OCI-LY1 (cell line): ENCODE measurements around the gene RPTN.

ENCODE experiments used
- H2AFZ ChIP-seq: fragments of 200-600 bp; sonication (generic), shearing (Covaris generic); 2 replicates; pipeline ENCODE4 v1.6.0; 2014; ENCODE audit warnings: antibody characterized with exemption, mild to moderate bottlenecking, low read length
- H3F3A ChIP-seq: fragments of 200-600 bp; sonication (generic), shearing (Covaris generic); 2 replicates; pipeline ENCODE4 v1.6.0; 2014; ENCODE audit warnings: mild to moderate bottlenecking, antibody characterized with exemption, low read length, moderate library complexity; ENCODE audit not compliant: insufficient read depth
- H3K27ac ChIP-seq: fragments of 200-600 bp; sonication (generic); 2 replicates; pipeline ENCODE4 v1.5.1; 2014; ENCODE audit warnings: low read length, mixed run types, mild to moderate bottlenecking, low read depth; ENCODE audit not compliant: poor library complexity, severe bottlenecking
- H3K27me3 ChIP-seq: fragments of 200-600 bp; sonication (generic); 2 replicates; pipeline ENCODE4 v1.6.0; 2014; ENCODE audit warnings: antibody characterized with exemption, mild to moderate bottlenecking, low read length, moderate library complexity; ENCODE audit not compliant: insufficient read depth
- H3K36me3 ChIP-seq: fragments of 200-600 bp; sonication (generic); 2 replicates; pipeline ENCODE4 v1.6.1; 2014; ENCODE audit warnings: mild to moderate bottlenecking, antibody characterized with exemption, low read length, moderate library complexity, mixed read lengths; ENCODE audit not compliant: insufficient read depth
- H3K4me1 ChIP-seq: fragments of 200-600 bp; sonication (generic); 2 replicates; pipeline ENCODE4 v1.5.1; 2014; ENCODE audit warnings: mild to moderate bottlenecking, low read length, moderate library complexity; ENCODE audit not compliant: insufficient read depth, severe bottlenecking
- H3K4me2 ChIP-seq: fragments of 200-600 bp; sonication (generic), shearing (Covaris generic); 2 replicates; pipeline ENCODE4 v1.6.1; 2014; ENCODE audit warnings: low read length
- H3K4me3 ChIP-seq: fragments of 200-600 bp; sonication (generic); 2 replicates; pipeline ENCODE4 v1.5.1; 2014; ENCODE audit warnings: low read length, low read depth, mild to moderate bottlenecking, mixed read lengths; ENCODE audit not compliant: poor library complexity, severe bottlenecking
- H3K79me2 ChIP-seq: fragments of 200-600 bp; shearing (Covaris generic); 2 replicates; pipeline ENCODE4 v1.6.1; 2016; ENCODE audit warnings: mixed run types, low read length, mixed read lengths; ENCODE audit not compliant: insufficient read depth
- H3K9ac ChIP-seq: fragments of 200-600 bp; sonication (generic), shearing (Covaris generic); 2 replicates; pipeline ENCODE4 v1.6.1; 2014; ENCODE audit warnings: mild to moderate bottlenecking, low read length, mixed read lengths
- H3K9me2 ChIP-seq: fragments of 200-600 bp; sonication (generic), shearing (Covaris generic); 2 replicates; pipeline ENCODE4 v1.6.1; 2014; ENCODE audit warnings: low read depth, mild to moderate bottlenecking, low read length, mixed read lengths
- H3K9me3 ChIP-seq: fragments of 200-600 bp; shearing (Covaris generic); 2 replicates; pipeline ENCODE4 v1.6.1; 2014; ENCODE audit warnings: low read length, mixed read lengths
- H4K20me1 ChIP-seq: fragments of 200-600 bp; sonication (generic), shearing (Covaris generic); 2 replicates; pipeline ENCODE4 v1.6.0; 2016; ENCODE audit warnings: mild to moderate bottlenecking, low read length; ENCODE audit not compliant: insufficient read depth
- EZH2 ChIP-seq: fragments of 200-600 bp; sonication (generic), shearing (Covaris generic); IDR thresholded peaks from 2 replicates; pipeline ENCODE4 v1.8.0; 2017; ENCODE audit warnings: borderline replicate concordance, mixed run types, mild to moderate bottlenecking, antibody characterized with exemption, low read length, moderate library complexity, mixed read lengths
- TF ChIP-seq, protein P1 (sequence below): fragments of 200-600 bp; sonication (generic), shearing (Covaris generic); IDR thresholded peaks from 2 replicates; pipeline ENCODE4 v1.5.1; 2017; ENCODE audit warnings: mild to moderate bottlenecking, antibody characterized with exemption, low read length, moderate library complexity, mixed read lengths

Gene RPTN

DNA sequence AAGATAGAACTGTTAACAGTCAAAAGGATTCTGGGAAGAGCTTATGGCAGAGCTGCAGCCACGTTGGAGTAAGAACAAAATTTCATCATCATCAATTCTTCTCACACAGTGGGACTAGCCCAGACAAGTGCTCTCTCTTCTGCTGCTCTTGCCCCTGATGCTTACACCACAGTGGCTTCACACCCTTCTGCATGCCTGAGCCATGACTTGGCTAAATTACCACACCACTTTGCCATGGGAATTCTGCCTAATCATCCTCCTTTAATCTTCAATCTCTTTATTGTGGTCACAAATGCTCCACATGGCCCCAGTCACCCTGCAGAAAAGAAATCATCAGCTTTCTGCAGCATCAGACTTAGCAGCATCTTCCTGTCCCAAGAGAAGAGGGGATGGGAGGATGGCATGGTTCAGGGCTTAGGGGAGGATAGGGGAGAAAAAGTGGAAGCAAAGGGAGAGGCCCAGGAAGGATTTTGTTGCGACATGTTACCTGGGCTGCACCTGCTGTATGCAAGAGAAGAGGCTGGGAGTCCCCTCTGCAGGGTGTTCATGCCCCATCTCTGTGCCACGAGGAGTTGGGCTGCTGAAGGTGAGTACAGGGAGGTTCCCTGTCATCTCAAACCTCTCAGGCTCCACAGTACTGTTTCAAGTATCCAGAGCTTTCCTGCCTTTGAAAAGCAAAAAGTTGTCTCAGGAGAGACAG is 9.0 kb upstream of the RPTN start:
- Histone ChIP-seq H3K9ac (no peak overlapping the region), H3K27me3 (no peaks in the 10 kb centered on the region), H3K79me2 (no peaks in the 10 kb centered on the region), H3K27ac (no peak overlapping the region), H3K4me1 (peaks cover 6% of the 10 kb centered on the region), H4K20me1 (no peaks in the 10 kb centered on the region), H3K4me3 (no peak overlapping the region), H3F3A (no peaks in the 10 kb centered on the region), H3K4me2 (no peak overlapping the region), H3K36me3 (no peaks in the 10 kb centered on the region), H3K9me3 (no peaks in the 10 kb centered on the region), H2AFZ (no peak overlapping the region), H3K9me2 (no peaks in the 10 kb centered on the region)
- no peak for TF ChIP-seq EZH2
- TF ChIP-seq, protein P1, sequence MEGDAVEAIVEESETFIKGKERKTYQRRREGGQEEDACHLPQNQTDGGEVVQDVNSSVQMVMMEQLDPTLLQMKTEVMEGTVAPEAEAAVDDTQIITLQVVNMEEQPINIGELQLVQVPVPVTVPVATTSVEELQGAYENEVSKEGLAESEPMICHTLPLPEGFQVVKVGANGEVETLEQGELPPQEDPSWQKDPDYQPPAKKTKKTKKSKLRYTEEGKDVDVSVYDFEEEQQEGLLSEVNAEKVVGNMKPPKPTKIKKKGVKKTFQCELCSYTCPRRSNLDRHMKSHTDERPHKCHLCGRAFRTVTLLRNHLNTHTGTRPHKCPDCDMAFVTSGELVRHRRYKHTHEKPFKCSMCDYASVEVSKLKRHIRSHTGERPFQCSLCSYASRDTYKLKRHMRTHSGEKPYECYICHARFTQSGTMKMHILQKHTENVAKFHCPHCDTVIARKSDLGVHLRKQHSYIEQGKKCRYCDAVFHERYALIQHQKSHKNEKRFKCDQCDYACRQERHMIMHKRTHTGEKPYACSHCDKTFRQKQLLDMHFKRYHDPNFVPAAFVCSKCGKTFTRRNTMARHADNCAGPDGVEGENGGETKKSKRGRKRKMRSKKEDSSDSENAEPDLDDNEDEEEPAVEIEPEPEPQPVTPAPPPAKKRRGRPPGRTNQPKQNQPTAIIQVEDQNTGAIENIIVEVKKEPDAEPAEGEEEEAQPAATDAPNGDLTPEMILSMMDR: no peak

DNA sequence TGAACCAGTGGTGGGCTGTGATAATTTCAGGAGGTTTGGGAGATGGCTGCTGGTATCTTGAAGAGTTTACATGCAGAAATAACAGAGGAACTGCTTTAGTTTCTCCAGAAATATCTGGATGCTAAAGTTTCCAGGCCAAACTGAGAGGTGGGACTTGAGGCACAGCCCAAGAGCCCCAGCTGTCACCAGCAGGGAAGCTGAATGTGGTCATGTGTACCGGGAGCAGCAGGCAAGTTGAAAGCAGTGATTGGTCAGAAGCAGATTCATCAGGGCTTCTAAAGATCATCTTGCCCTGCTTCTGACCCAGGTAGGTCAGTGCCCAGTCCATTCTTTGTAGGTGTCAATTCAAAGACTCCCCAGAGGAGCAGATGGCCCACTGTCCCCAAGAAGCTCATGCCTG is 7.9 kb upstream of the RPTN start:
- Histone ChIP-seq H3K9me2 (no peaks in the 10 kb centered on the region), H3K4me3 (no peak overlapping the region), H4K20me1 (no peaks in the 10 kb centered on the region), H2AFZ (no peak overlapping the region), H3K36me3 (no peaks in the 10 kb centered on the region), H3K4me2 (no peak overlapping the region), H3K9me3 (no peaks in the 10 kb centered on the region), H3K79me2 (no peaks in the 10 kb centered on the region), H3K27ac (no peak overlapping the region), H3F3A (no peaks in the 10 kb centered on the region), H3K9ac (no peak overlapping the region), H3K27me3 (no peaks in the 10 kb centered on the region), H3K4me1 (peaks cover 6% of the 10 kb centered on the region)
- TF ChIP-seq EZH2: no peak
- TF ChIP-seq, protein P1: no peak

DNA sequence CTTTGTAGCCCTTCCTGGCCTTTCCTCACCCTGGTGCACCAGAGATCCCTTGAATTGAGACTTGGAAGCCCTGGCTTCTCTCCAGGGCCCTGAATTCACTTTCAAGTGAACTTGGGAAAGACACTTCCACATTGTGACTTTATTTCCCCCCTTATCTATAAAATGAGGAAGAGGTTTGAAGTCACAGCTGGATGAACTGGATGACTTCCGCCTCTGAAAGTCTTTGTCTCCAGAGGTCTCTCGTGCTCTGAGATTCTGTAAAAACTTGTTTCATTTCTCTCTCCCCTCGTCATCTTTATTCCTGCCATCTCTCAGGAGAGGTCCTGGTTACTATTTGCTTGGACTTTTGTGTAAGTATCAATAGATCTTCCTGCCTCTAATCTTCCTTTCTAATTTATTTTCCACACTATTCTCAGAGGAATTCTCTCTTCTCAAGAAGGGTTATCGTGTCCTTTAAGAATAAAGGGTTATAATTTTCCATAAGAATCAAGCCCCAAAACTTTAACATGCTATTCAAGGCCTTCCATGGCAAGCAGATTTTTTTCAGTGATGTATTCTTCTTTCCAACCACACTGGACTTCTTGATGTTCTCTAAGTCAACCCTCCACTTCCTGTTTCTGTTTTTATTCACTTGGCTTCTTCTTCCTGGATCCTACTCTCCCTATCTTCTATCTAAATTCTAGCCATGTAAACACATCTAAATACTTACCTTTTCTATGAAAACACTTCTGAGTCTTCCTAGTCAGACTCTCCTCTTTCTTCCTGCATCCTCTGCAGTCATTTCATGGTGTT is 6.5 kb upstream of the RPTN start:
- Histone ChIP-seq H4K20me1 (no peaks in the 10 kb centered on the region), H3K9me2 (no peaks in the 10 kb centered on the region), H3K27ac (no peak overlapping the region), H3K36me3 (no peaks in the 10 kb centered on the region), H3K4me2 (no peak overlapping the region; the same call in 1 of the 2 replicates), H3F3A (no peaks in the 10 kb centered on the region), H3K9me3 (no peaks in the 10 kb centered on the region), H3K4me3 (no peak overlapping the region), H3K9ac (no peak overlapping the region), H3K79me2 (no peaks in the 10 kb centered on the region), H3K4me1 (peaks cover 6% of the 10 kb centered on the region), H3K27me3 (no peaks in the 10 kb centered on the region), H2AFZ (no peak overlapping the region)
- TF ChIP-seq, protein P1: no peak
- TF ChIP-seq EZH2: no peak
